Endothelial cell of umbilical vein (primary cell): Measurements from ENCODE around the gene SLC17A9. TPM values are rescaled to one million over a fixed set of nuclear protein-coding genes. Genes with fewer than 3 reads are reported as not detected.

Source experiments
- BruUV-seq: library from RNA; stranded (reverse); fragments of 400-500 nt; replicated peaks from 2 replicates; lab custom pipeline; 2021; lab: Mats Ljungman, UMichigan
- CTCF ChIA-PET: fragments of 300-600, 350-600 bp; sonication (Branson Sonifier 250); formaldehyde crosslinking; loops from one replicate; lab custom pipeline; 2021; ENCODE audit warnings: antibody characterized with exemption, inconsistent platforms; lab: Charles Lee
- POLR2A ChIA-PET: fragments of 300-600, 350-600 bp; sonication (Branson Sonifier 250); formaldehyde crosslinking; loops from one replicate; lab custom pipeline; 2021; ENCODE audit warnings: antibody characterized with exemption, inconsistent platforms; lab: Charles Lee
- DNase-seq: peaks from one replicate; pipeline ENCODE4 v3.0.0-alpha.2; 2011; ENCODE audit warnings: low read depth, low spot score
- FAIRE-seq: peaks from 2 replicates; lab custom pipeline; 2011; peaks lifted over from hg19 to GRCh38; lab: Jason Lieb, UNC
- H2AFZ ChIP-seq: 2 replicates; pipeline ENCODE4 v1.6.0; 2012; ENCODE audit warnings: low read depth, low read length, control low read depth, inconsistent platforms
- H3K27ac ChIP-seq: 2 replicates; pipeline ENCODE4 v1.5.1; 2011; ENCODE audit warnings: low read depth, mild to moderate bottlenecking, control low read depth, low read length, moderate library complexity; ENCODE audit not compliant: insufficient read depth
- H3K27me3 ChIP-seq, 2 experiments: 2 replicates each; pipeline versions ENCODE4 v1.6.0 to v1.6.1; 2011; ENCODE audit warnings: low read length in 2 of 2, mixed read lengths in 1 of 2; ENCODE audit not compliant: control insufficient read depth in 2 of 2, insufficient read depth in 2 of 2
- H3K36me3 ChIP-seq, 2 experiments: 2 replicates in 1 of 2; 3 replicates in 1 of 2; pipeline ENCODE4 v1.5.1; 2011; ENCODE audit warnings: low read length in 2 of 2, mild to moderate bottlenecking in 1 of 2, moderate library complexity in 1 of 2; ENCODE audit not compliant: control insufficient read depth in 2 of 2, insufficient read depth in 2 of 2; ENCODE audit errors: extremely low read depth in 1 of 2
- H3K4me1 ChIP-seq: 3 replicates; pipeline ENCODE4 v1.5.1; 2011; ENCODE audit warnings: mild to moderate bottlenecking, low read length; ENCODE audit not compliant: control insufficient read depth, insufficient read depth; ENCODE audit errors: extremely low read depth
- H3K4me2 ChIP-seq: 2 replicates; pipeline ENCODE4 v1.6.1; 2011; ENCODE audit warnings: low read length, control low read depth, mixed read lengths; ENCODE audit not compliant: insufficient read depth
- H3K4me3 ChIP-seq, 3 experiments: fragments of 200-600 bp in 1 of 3; sonication (generic), shearing (Covaris generic) in 1 of 3; replicated peaks in 1 of 3; 2 replicates each; pipeline ENCODE4 v1.5.1; 2011 to 2016; ENCODE audit warnings: control low read depth in 3 of 3, low read length in 3 of 3, mild to moderate bottlenecking in 2 of 3, inconsistent platforms in 1 of 3, low read depth in 1 of 3, moderate library complexity in 1 of 3; ENCODE audit not compliant: insufficient read depth in 1 of 3
- H3K79me2 ChIP-seq: 2 replicates; pipeline ENCODE4 v1.6.0; 2012; ENCODE audit warnings: low read length, inconsistent platforms; ENCODE audit not compliant: control insufficient read depth, insufficient read depth
- H3K9ac ChIP-seq: replicated peaks from 2 replicates; pipeline ENCODE3; 2011; ENCODE audit warnings: low read length, control low read depth; ENCODE audit not compliant: insufficient read depth; ENCODE audit errors: extremely low read depth
- H3K9me1 ChIP-seq: replicated peaks from 3 replicates; pipeline ENCODE4 v1.6.0; 2011; ENCODE audit warnings: mild to moderate bottlenecking, low read length; ENCODE audit not compliant: control insufficient read depth, insufficient read depth; ENCODE audit errors: extremely low read depth
- H3K9me3 ChIP-seq: replicated peaks from 2 replicates; pipeline ENCODE4 v1.5.1; 2012; ENCODE audit warnings: low read length, inconsistent platforms; ENCODE audit not compliant: control insufficient read depth, insufficient read depth
- H4K20me1 ChIP-seq: replicated peaks from 2 replicates; pipeline ENCODE3; 2011; ENCODE audit warnings: mild to moderate bottlenecking, low read length; ENCODE audit not compliant: control insufficient read depth, insufficient read depth; ENCODE audit errors: extremely low read depth
- CTCF ChIP-seq, 2 donors: IDR thresholded peaks; 1 replicate in 1 of 2; 2 replicates in 1 of 2; pipeline ENCODE4 v1.5.1; 2011; ENCODE audit warnings: low read length in 2 of 2, mild to moderate bottlenecking in 2 of 2, moderate library complexity in 2 of 2, control low read depth in 1 of 2, inconsistent platforms in 1 of 2, low read depth in 1 of 2; ENCODE audit not compliant: insufficient read depth in 1 of 2; ENCODE audit errors: extremely low read depth in 1 of 2
- EZH2 ChIP-seq: IDR thresholded peaks from 2 replicates; pipeline ENCODE4 v1.6.1; 2012; ENCODE audit warnings: borderline replicate concordance, low read depth, mild to moderate bottlenecking, moderate library complexity, low read length, inconsistent platforms; ENCODE audit not compliant: severe bottlenecking
- FOS ChIP-seq: IDR thresholded peaks from 2 replicates; pipeline ENCODE4 v1.6.1; 2011; ENCODE audit warnings: mild to moderate bottlenecking, low read length, moderate library complexity, borderline replicate concordance; ENCODE audit not compliant: insufficient read depth
- GATA2 ChIP-seq: IDR thresholded peaks from 2 replicates; pipeline ENCODE4 v1.7.0; 2011; ENCODE audit warnings: low read depth, mild to moderate bottlenecking, moderate library complexity, mixed read lengths, low read length; ENCODE audit not compliant: insufficient read length, insufficient read depth
- JUN ChIP-seq: IDR thresholded peaks from 2 replicates; pipeline ENCODE4 v1.6.1; 2011; ENCODE audit warnings: borderline replicate concordance, low read depth; ENCODE audit not compliant: insufficient read length, insufficient read depth
- MAX ChIP-seq: IDR thresholded peaks from 2 replicates; pipeline ENCODE4 v1.6.1; 2011; ENCODE audit not compliant: insufficient read depth, insufficient read length
- MYC ChIP-seq: IDR thresholded peaks from one replicate; pipeline ENCODE4 v1.6.1; 2011; ENCODE audit warnings: mild to moderate bottlenecking, low read depth, low read length
- POLR2A ChIP-seq: IDR thresholded peaks from 2 replicates; pipeline ENCODE4 v1.6.1; 2012; ENCODE audit warnings: low read depth, mild to moderate bottlenecking, control low read depth, low read length
- POLR2AphosphoS5 ChIP-seq: IDR thresholded peaks from 2 replicates; pipeline ENCODE4 v1.6.1; 2012; ENCODE audit warnings: low read depth, mild to moderate bottlenecking, control low read depth, low read length, moderate library complexity; ENCODE audit not compliant: insufficient read depth
- dilution Hi-C: fragments of 300-500 bp; cut with MboI; formaldehyde crosslinking; loops from one replicate; pipeline ENCODE4 v1.15.0; 2019; ENCODE audit warnings: low sequenced_read_pairs; ENCODE audit not compliant: extremely low pct_ligation_motif_present
- intact Hi-C: fragments of 100-400 bp; cut with micrococcal nuclease; formaldehyde crosslinking; loops from one replicate; pipeline ENCODE4 v1.10.0; 2022
- polyA plus RNA-seq, 4 experiments: library from polyadenylated mRNA; depleted of rRNA in 3 of 4; stranded (reverse) in 3 of 4; unstranded in 1 of 4; fragments of >200 nt; gene quantifications; 2 replicates each; pipeline versions ENCODE4 v1.2.1 to v1.2.3, GENCODE V29; 2011 to 2012; ENCODE audit warnings: missing spikeins in 1 of 4
- total RNA-seq: library from RNA; stranded (reverse); gene quantifications from 2 replicates; pipeline ENCODE4 v1.2.3, GENCODE V29; 2021

The SLC17A9 gene
- total and polyA plus RNA-seq, 2 donors (not counting 3 experiments of a cell fraction or from before 2014, with no cell fraction given): 38.2 to 44.5 TPM

GRCh38 chr20:62991196-62991807, 38.8 kb downstream of the SLC17A9 start:
- FAIRE-seq (no peak), DNase-seq (no peak)
- intact Hi-C loops: no loop called here
- Histone ChIP-seq H3K27me3 (no peaks in the 10 kb centered on the region), H3K4me3 (no peak overlapping the region), H3K4me1 (no peaks in the 10 kb centered on the region), H3K4me2 (no peak overlapping the region), H2AFZ (no peak overlapping the region), H3K9me3 (no peaks in the 10 kb centered on the region), H3K27ac (no peak overlapping the region), H3K79me2 (no peaks in the 10 kb centered on the region), H3K36me3 (no peaks in the 10 kb centered on the region), H3K9me1 (no peaks in the 10 kb centered on the region), H3K9ac (no peak overlapping the region), H4K20me1 (no peaks in the 10 kb centered on the region)
- BruUV-seq: no TSS peak
- TF ChIP-seq POLR2AphosphoS5 (no peak), FOS (no peak), POLR2A (no peak), GATA2 (no peak), JUN (no peak), EZH2 (no peak), CTCF (IDR thresholded peaks at IDR 0.05; ENCODE audit: extremely low read depth in 1 of 2, insufficient read depth in 1 of 2, low read depth in 1 of 2, low read length in 2 of 2) (no peak), MAX (no peak), MYC (no peak)
- dilution Hi-C loops: no loop called here
- POLR2A ChIA-PET: no interaction called here
- CTCF ChIA-PET: interaction anchor here (0.8 to 1.5 kb wide), 4 partner anchors 16 to 20 kb away, joined by 4 to 8 read pairs (median 5); no protein-coding TSS in a partner anchor
